ENCODE data around the gene RAP1B. TPM values are rescaled to one million over a fixed set of nuclear protein-coding genes. Genes with fewer than 3 reads are reported as not detected.
"Not testable (repeated sequence)": the region's sequence is repeated elsewhere in the genome, so short reads cannot be mapped to it uniquely, and the experiment has no call there.

The RAP1B gene
- total and polyA plus RNA-seq, 2 donors (not counting 3 experiments of a cell fraction or from before 2014, with no cell fraction given), result 147 to 174 TPM

DNA sequence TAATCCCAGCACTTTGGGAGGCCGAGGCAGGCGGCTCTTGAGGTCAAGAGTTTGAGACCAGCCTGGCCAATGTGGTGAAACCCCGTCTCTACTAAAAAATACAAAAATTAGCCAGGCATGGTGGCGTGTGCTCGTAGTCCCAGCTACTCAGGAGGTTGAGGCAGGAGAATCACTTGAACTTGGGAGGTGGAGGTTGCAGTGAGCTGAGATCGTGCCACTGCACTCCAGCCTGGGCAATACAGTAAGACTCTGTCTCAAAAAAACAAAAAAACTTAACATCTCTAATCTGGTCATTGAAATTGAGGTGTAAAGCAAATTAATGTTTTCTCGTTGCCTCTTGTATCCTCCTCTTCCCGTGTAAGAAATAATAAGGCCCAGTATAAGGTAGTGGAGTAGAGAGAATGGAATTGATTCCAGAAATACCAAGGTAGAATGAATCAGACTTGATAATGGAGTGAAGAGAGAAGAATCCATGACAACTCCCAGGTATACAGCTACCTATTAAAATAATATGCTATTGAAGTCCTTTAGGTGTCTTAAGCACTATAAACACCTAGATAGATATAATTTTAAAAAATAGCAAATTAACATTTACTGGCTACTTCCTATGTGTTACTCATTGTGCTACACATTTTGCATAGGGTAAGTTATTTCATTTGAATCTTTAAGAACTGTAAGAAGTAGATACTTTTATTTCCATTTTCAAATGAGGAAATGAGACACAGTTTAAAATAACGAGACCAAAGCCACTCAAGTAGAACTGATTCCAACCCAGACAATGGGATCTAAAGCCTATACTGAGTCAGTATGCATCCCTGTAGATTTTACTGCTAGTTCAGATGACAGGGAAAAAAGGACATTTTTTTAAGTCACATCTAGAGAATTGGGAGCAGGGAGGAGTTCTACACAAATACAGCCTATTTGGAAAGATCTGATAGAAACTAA lies 23.2 kb downstream of the RAP1B start:
- BruUV-seq (replicated peaks), result no TSS peak
- DNase-seq (ENCODE audit: low read depth, low spot score) (no peak), FAIRE-seq (no peak)
- H4K20me1 ChIP-seq (replicated peaks; ENCODE audit: control insufficient read depth, extremely low read depth, insufficient read depth, low read length), result peaks cover 9% of the 10 kb centered on the region
- H3K4me2 ChIP-seq (ENCODE audit: insufficient read depth, low read length), result no peak overlapping the region
- H3K9me3 ChIP-seq (replicated peaks; ENCODE audit: control insufficient read depth, insufficient read depth, low read length), result no peaks in the 10 kb centered on the region
- H3K27me3 ChIP-seq (ENCODE audit: control insufficient read depth in 2 of 2, insufficient read depth in 2 of 2, low read length in 2 of 2), result no peaks in the 10 kb centered on the region
- H2AFZ ChIP-seq (ENCODE audit: low read depth, low read length), result no peak overlapping the region
- no peak for TF ChIP-seq FOS (IDR thresholded peaks at IDR 0.05; ENCODE audit: borderline replicate concordance, insufficient read depth, low read length)
- H3K4me3 ChIP-seq (replicated peaks in 1 of 3; ENCODE audit: insufficient read depth in 1 of 3, low read depth in 1 of 3, low read length in 3 of 3), result no peak overlapping the region
- no peaks in the 10 kb centered on the region for H3K9me1 ChIP-seq (replicated peaks; ENCODE audit: control insufficient read depth, extremely low read depth, insufficient read depth, low read length)
- intact Hi-C loops (cut with micrococcal nuclease) (no loop called here), dilution Hi-C loops (cut with MboI; ENCODE audit: extremely low pct_ligation_motif_present, low sequenced_read_pairs) (no loop called here)
- no peak overlapping the region for H3K9ac ChIP-seq (replicated peaks; ENCODE audit: extremely low read depth, insufficient read depth, low read length)
- H3K36me3 ChIP-seq (ENCODE audit: control insufficient read depth in 2 of 2, extremely low read depth in 1 of 2, insufficient read depth in 2 of 2, low read length in 2 of 2), result no peaks in the 10 kb centered on the region
- H3K79me2 ChIP-seq (ENCODE audit: control insufficient read depth, insufficient read depth, low read length), result peaks cover 99% of the 10 kb centered on the region
- ChIA-PET CTCF (no interaction called here), POLR2A (no interaction called here)
- peaks cover 13% of the 10 kb centered on the region for H3K4me1 ChIP-seq (ENCODE audit: control insufficient read depth, extremely low read depth, insufficient read depth, low read length)
- H3K27ac ChIP-seq (ENCODE audit: insufficient read depth, low read depth, low read length), result no peak overlapping the region

DNA sequence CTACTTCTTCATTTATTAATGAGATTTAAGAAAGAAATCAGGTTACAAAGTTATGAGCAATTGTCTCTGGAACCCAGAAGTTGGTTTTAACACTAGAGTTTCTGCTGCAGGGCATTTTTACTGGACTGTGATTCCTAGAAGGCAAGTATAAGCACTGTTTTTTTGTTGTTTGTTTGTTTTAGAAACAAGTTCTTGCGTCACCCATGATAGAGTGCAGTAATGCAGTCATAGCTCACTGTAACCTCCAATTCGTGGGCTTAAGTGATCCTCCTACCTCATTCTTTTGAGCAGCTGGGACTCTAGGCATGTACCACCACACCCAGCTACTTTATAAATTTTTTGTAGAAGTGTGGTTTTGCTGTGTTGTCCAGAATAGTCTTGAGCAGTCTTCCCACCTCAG lies 25.6 kb downstream of the RAP1B start:
- DNase-seq (ENCODE audit: low read depth, low spot score), result no peak

DNA sequence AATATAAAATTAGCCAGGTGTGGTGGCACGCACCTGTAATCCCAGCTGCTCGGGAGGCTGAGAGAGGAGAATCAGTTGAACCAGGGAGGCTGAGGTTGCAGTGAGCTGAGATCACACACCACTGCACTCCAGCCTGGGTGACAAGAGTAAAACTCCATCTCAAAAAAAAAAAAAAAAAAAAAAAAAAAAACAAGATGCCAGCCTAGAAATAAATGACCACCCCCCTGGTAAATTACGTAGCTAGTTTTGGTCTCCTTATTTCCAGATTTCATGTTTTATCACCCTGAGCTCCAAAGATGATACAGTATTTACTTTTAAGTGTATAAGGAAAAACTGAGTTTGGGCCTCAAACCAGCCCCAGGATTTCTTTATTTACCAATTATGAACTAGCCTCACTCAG lies 26.7 kb downstream of the RAP1B start:
- H3K4me2 ChIP-seq (ENCODE audit: insufficient read depth, low read length); H3K27me3 ChIP-seq (ENCODE audit: control insufficient read depth in 2 of 2, insufficient read depth in 2 of 2, low read length in 2 of 2); POLR2A ChIA-PET; DNase-seq (ENCODE audit: low read depth, low spot score); H3K27ac ChIP-seq (ENCODE audit: insufficient read depth, low read depth, low read length); H3K36me3 ChIP-seq (ENCODE audit: control insufficient read depth in 2 of 2, extremely low read depth in 1 of 2, insufficient read depth in 2 of 2, low read length in 2 of 2); H4K20me1 ChIP-seq (replicated peaks; ENCODE audit: control insufficient read depth, extremely low read depth, insufficient read depth, low read length); H3K4me3 ChIP-seq (replicated peaks in 1 of 3; ENCODE audit: insufficient read depth in 1 of 3, low read depth in 1 of 3, low read length in 3 of 3); H3K9me1 ChIP-seq (replicated peaks; ENCODE audit: control insufficient read depth, extremely low read depth, insufficient read depth, low read length); H3K9me3 ChIP-seq (replicated peaks; ENCODE audit: control insufficient read depth, insufficient read depth, low read length); dilution Hi-C loops (cut with MboI; ENCODE audit: extremely low pct_ligation_motif_present, low sequenced_read_pairs); BruUV-seq (replicated peaks); FAIRE-seq; H3K9ac ChIP-seq (replicated peaks; ENCODE audit: extremely low read depth, insufficient read depth, low read length); H2AFZ ChIP-seq (ENCODE audit: low read depth, low read length); CTCF ChIA-PET; H3K4me1 ChIP-seq (ENCODE audit: control insufficient read depth, extremely low read depth, insufficient read depth, low read length); intact Hi-C loops (cut with micrococcal nuclease): not testable (repeated sequence)
- peaks cover 98% of the 10 kb centered on the region for H3K79me2 ChIP-seq (ENCODE audit: control insufficient read depth, insufficient read depth, low read length)

More for the DNA sequence above, 25.6 kb downstream of the RAP1B start:
- H2AFZ ChIP-seq (ENCODE audit: low read depth, low read length), result no peak overlapping the region
- dilution Hi-C loops (cut with MboI; ENCODE audit: extremely low pct_ligation_motif_present, low sequenced_read_pairs), result no loop called here
- no peak overlapping the region for H3K27ac ChIP-seq (ENCODE audit: insufficient read depth, low read depth, low read length)
- no peaks in the 10 kb centered on the region for H3K9me3 ChIP-seq (replicated peaks; ENCODE audit: control insufficient read depth, insufficient read depth, low read length)
- TF ChIP-seq GATA2 (IDR thresholded peaks at IDR 0.05; ENCODE audit: insufficient read depth, insufficient read length, low read depth, low read length) (no peak), FOS (IDR thresholded peaks at IDR 0.05; ENCODE audit: borderline replicate concordance, insufficient read depth, low read length) (no peak)
- TF ChIP-seq, protein P1, sequence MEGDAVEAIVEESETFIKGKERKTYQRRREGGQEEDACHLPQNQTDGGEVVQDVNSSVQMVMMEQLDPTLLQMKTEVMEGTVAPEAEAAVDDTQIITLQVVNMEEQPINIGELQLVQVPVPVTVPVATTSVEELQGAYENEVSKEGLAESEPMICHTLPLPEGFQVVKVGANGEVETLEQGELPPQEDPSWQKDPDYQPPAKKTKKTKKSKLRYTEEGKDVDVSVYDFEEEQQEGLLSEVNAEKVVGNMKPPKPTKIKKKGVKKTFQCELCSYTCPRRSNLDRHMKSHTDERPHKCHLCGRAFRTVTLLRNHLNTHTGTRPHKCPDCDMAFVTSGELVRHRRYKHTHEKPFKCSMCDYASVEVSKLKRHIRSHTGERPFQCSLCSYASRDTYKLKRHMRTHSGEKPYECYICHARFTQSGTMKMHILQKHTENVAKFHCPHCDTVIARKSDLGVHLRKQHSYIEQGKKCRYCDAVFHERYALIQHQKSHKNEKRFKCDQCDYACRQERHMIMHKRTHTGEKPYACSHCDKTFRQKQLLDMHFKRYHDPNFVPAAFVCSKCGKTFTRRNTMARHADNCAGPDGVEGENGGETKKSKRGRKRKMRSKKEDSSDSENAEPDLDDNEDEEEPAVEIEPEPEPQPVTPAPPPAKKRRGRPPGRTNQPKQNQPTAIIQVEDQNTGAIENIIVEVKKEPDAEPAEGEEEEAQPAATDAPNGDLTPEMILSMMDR (IDR thresholded peaks at IDR 0.05; ENCODE audit: extremely low read depth in 1 of 2, insufficient read depth in 1 of 2, low read depth in 1 of 2, low read length in 2 of 2), result no peak
- H3K79me2 ChIP-seq (ENCODE audit: control insufficient read depth, insufficient read depth, low read length), result peaks cover 98% of the 10 kb centered on the region
- no peaks in the 10 kb centered on the region for H3K36me3 ChIP-seq (ENCODE audit: control insufficient read depth in 2 of 2, extremely low read depth in 1 of 2, insufficient read depth in 2 of 2, low read length in 2 of 2)
- H3K4me1 ChIP-seq (ENCODE audit: control insufficient read depth, extremely low read depth, insufficient read depth, low read length), result peaks cover 7% of the 10 kb centered on the region
- intact Hi-C loops (cut with micrococcal nuclease), result no loop called here
- H3K9ac ChIP-seq (replicated peaks; ENCODE audit: extremely low read depth, insufficient read depth, low read length), result no peak overlapping the region
- no peak overlapping the region for H3K4me3 ChIP-seq (replicated peaks in 1 of 3; ENCODE audit: insufficient read depth in 1 of 3, low read depth in 1 of 3, low read length in 3 of 3)
- no peaks in the 10 kb centered on the region for H3K27me3 ChIP-seq (ENCODE audit: control insufficient read depth in 2 of 2, insufficient read depth in 2 of 2, low read length in 2 of 2)
- POLR2A ChIA-PET, result no interaction called here
- BruUV-seq (replicated peaks), result no TSS peak
- peaks cover 11% of the 10 kb centered on the region for H4K20me1 ChIP-seq (replicated peaks; ENCODE audit: control insufficient read depth, extremely low read depth, insufficient read depth, low read length)
- H3K4me2 ChIP-seq (ENCODE audit: insufficient read depth, low read length), result no peak overlapping the region
- CTCF ChIA-PET, result no interaction called here
- no peak for FAIRE-seq
- H3K9me1 ChIP-seq (replicated peaks; ENCODE audit: control insufficient read depth, extremely low read depth, insufficient read depth, low read length), result no peaks in the 10 kb centered on the region
